AG09309 (cell line): ENCODE results near the gene JAK1.

Source experiments
- DNase-seq: peaks from one replicate; pipeline ENCODE4 v3.0.0-alpha.2; 2010; ENCODE audit warnings: low read depth
- H3K4me3 ChIP-seq: 2 replicates; pipeline ENCODE4 v1.5.1; 2011; ENCODE audit warnings: mild to moderate bottlenecking, low read depth, low read length, moderate library complexity; ENCODE audit not compliant: control insufficient read depth
- TF ChIP-seq, protein P1 (sequence below): IDR thresholded peaks from 2 replicates; pipeline ENCODE4 v1.5.1; 2011; ENCODE audit warnings: mild to moderate bottlenecking, low read depth, low read length, inconsistent platforms; ENCODE audit not compliant: insufficient read depth, control insufficient read depth; ENCODE audit errors: missing control alignments

The JAK1 gene

GRCh38 chr1:64942118-64942517, 24.2 kb downstream of the JAK1 start:
- DNase-seq = no peak
- H3K4me3 ChIP-seq = no peak overlapping the region

GRCh38 chr1:64941461-64942117, 24.8 kb downstream of the JAK1 start:
- no peak overlapping the region for H3K4me3 ChIP-seq
- DNase-seq = no peak
- TF ChIP-seq, protein P1, sequence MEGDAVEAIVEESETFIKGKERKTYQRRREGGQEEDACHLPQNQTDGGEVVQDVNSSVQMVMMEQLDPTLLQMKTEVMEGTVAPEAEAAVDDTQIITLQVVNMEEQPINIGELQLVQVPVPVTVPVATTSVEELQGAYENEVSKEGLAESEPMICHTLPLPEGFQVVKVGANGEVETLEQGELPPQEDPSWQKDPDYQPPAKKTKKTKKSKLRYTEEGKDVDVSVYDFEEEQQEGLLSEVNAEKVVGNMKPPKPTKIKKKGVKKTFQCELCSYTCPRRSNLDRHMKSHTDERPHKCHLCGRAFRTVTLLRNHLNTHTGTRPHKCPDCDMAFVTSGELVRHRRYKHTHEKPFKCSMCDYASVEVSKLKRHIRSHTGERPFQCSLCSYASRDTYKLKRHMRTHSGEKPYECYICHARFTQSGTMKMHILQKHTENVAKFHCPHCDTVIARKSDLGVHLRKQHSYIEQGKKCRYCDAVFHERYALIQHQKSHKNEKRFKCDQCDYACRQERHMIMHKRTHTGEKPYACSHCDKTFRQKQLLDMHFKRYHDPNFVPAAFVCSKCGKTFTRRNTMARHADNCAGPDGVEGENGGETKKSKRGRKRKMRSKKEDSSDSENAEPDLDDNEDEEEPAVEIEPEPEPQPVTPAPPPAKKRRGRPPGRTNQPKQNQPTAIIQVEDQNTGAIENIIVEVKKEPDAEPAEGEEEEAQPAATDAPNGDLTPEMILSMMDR = no peak

More at GRCh38 chr1:64942118-64942517, 24.2 kb downstream of the JAK1 start:
- TF ChIP-seq, protein P1 = no peak

DNA sequence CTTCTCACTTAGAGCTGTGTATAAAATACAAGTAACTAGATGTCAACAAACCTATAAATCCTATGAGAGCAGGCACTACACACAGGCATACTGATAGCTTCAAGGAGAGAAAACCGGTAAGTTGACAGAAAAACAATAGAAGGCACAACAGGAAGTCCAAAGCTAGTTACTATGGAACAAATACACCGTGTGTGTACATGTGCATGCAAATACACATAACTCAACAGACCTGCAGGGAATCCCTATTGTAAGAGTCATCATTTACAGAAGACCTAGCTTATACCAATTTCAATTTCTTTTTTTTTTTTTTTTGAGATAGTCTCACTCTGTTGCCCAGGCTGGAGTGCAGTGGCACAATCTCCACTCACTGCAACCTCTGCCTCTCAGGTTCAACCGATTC, 26.3 kb downstream of the JAK1 start:
- TF ChIP-seq, protein P1 = no peak
- no peak for DNase-seq
- no peak overlapping the region for H3K4me3 ChIP-seq

- TF ChIP-seq, protein P1 = no peak
- no peak overlapping the region for H3K4me3 ChIP-seq
- DNase-seq = no peak
Measured at GRCh38 chr1:64938991-64939390, 27.4 kb downstream of the JAK1 start.

DNA sequence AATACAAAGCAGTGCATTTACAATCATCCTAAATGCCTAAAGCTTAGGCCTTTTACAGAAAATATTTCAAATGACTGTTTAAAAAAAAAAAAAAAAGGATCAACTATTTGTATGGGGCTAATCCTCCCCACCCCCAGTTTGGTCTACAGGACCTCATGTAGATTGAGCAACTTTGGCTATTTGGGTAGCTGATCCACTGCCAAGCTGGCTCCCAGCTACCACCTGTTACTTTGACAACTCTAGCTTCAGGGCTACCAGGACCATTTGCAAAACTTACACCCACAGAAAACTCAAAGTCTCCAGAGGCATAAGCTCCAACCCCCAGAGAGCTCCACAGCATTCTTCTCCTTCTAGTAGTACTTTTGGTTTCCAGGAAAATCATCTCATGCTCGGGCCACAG, 29.4 kb downstream of the JAK1 start:
- DNase-seq = no peak
- H3K4me3 ChIP-seq = no peak overlapping the region
- TF ChIP-seq, protein P1 = no peak

DNA sequence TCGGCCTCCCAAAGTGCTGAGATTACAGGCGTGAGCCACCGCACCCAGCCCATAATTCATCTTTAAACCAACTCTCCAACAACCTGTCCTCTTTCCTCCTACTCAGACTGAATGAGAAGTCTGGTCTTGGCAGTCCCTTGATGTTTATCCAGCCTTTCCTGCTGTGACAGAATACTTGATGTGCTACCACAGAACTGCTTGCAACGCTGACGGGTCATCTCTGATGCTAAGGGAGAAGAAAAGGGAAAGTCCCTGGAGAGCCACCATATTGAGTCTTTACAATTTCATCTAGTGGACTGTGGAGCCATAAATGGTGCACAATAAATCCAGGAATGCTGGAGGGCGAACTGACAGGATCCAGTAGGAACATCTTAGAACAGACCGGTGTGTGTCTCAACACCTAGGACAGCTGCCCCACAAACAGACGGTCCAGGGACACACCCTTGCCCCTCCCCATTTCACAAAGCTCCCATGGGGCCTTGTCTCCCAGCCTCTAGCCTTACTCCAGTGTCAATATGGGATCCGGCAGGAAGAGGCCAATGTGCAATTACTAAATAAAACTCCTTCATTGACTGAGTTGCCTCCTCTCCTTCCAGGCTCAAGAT, 30.7 kb downstream of the JAK1 start:
- DNase-seq = no peak
- TF ChIP-seq, protein P1 = no peak
- H3K4me3 ChIP-seq = no peak overlapping the region
